Tibial nerve (tissue), 4 donors: ENCODE results near the gene UBE2G2. TPM values are rescaled to one million over a fixed set of nuclear protein-coding genes. Genes with fewer than 3 reads are reported as not detected.

Experiments
- DNase-seq, 2 donors: peaks; one replicate each; pipeline ENCODE4 v3.0.0-alpha.2; 2019; ENCODE audit warnings: low spot score in 2 of 2
- H3K27ac ChIP-seq, 4 donors: fragments of 200-600 bp; sonication (generic) in 3 of 4; one replicate each; pipeline ENCODE4 v1.5.1; 2017 to 2019; ENCODE audit warnings: mild to moderate bottlenecking in 1 of 4
- H3K27me3 ChIP-seq, 2 donors: fragments of 200-600 bp; sonication (generic) in 1 of 2; one replicate each; pipeline versions ENCODE4 v1.5.1 to v1.6.0; 2017 to 2019
- H3K36me3 ChIP-seq, 3 donors: fragments of 200-600 bp; sonication (generic); one replicate each; pipeline ENCODE4 v1.5.1; 2018 to 2019
- H3K4me1 ChIP-seq, 4 donors: fragments of 200-600 bp; sonication (generic) in 3 of 4; one replicate each; pipeline ENCODE4 v1.5.1; 2017 to 2019
- H3K4me3 ChIP-seq, 4 donors: fragments of 200-600 bp; sonication (generic) in 3 of 4; one replicate each; pipeline ENCODE4 v1.5.1; 2017 to 2019; ENCODE audit warnings: mild to moderate bottlenecking in 1 of 4, moderate library complexity in 1 of 4
- H3K9me3 ChIP-seq, 4 donors: fragments of 200-600 bp; sonication (generic) in 3 of 4; one replicate each; pipeline ENCODE4 v1.5.1; 2017 to 2019
- CTCF ChIP-seq, 5 experiments: fragments of 200-600 bp in 3 of 5; fragments of 450-650 bp in 2 of 5; sonication (generic) in 3 of 5; IDR thresholded peaks; one replicate each; pipeline ENCODE4 v1.5.1; 2016 to 2019; ENCODE audit warnings: antibody characterized with exemption in 5 of 5, mild to moderate bottlenecking in 3 of 5, moderate library complexity in 2 of 5
- EP300 ChIP-seq, 2 donors: sonication (generic); formaldehyde crosslinking; IDR thresholded peaks; one replicate each; pipeline ENCODE4 v1.6.1; 2017; ENCODE audit warnings: antibody characterized with exemption in 2 of 2, mild to moderate bottlenecking in 1 of 2
- POLR2A ChIP-seq, 2 donors: fragments of 450-650 bp; IDR thresholded peaks; one replicate each; pipeline ENCODE4 v1.6.1; 2017; ENCODE audit warnings: antibody characterized with exemption in 2 of 2, mild to moderate bottlenecking in 2 of 2, moderate library complexity in 2 of 2
- WGBS, 2 donors: methylation state at CpG; one replicate each; pipeline ENCODE4 v1.1.5; 2018; 5-methylcytosine and 5-hydroxymethylcytosine counted together
- total RNA-seq, 4 donors: library from RNA; depleted of rRNA; stranded (reverse); fragments of >200 nt; gene quantifications; one replicate each; pipeline ENCODE4 v1.1.0, GENCODE V29; 2016

Gene UBE2G2
- total RNA-seq, 4 donors from 2014 or later, result 89.4 to 165 (median 99.3) TPM

DNA sequence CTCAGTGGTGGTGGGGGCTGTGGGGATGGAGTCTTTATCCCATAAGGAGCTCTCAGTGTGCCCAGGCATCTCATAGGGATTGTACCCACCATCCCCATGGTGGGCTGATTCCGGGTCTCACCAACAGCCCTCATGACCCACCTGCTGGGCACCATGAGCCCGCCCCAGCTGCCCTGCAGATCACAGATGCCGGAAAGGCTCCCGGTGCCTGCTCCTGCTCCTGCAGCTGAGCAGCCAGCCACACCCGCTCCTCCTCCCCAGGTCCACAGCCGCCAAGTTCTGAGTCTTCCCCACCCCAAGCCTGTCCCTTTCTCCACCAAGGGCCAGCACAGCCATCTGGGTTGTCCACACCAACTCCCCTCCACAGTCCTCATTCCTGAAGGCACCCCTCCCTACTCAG is 74.8 kb downstream of the UBE2G2 start:
- no peak overlapping the region for H3K27ac ChIP-seq
- no peaks in the 10 kb centered on the region for H3K36me3 ChIP-seq
- H3K4me1 ChIP-seq, result peaks cover 0 to 13% (median 3%) of the 10 kb centered on the region in 4 donors
- H3K27me3 ChIP-seq, result peaks cover 0 to 48% of the 10 kb centered on the region in 2 donors
- H3K4me3 ChIP-seq, result no peak overlapping the region
- H3K9me3 ChIP-seq, result no peaks in the 10 kb centered on the region
- no peak for DNase-seq
- 70 to 79% methylated on average over 6 of the region's 6 CpGs for WGBS, 2 donors
- TF ChIP-seq EP300 (IDR thresholded peaks at IDR 0.05), result no peak
- TF ChIP-seq CTCF (IDR thresholded peaks at IDR 0.05), result no peak
- TF ChIP-seq POLR2A (IDR thresholded peaks at IDR 0.05), result no peak

GRCh38 chr21:44724926-44725325 is 76.7 kb downstream of the UBE2G2 start:
- peaks cover 0 to 48% of the 10 kb centered on the region in 2 donors for H3K27me3 ChIP-seq
- 88 to 91% methylated on average over 14 of the region's 14 CpGs for WGBS, 2 donors
- TF ChIP-seq EP300 (IDR thresholded peaks at IDR 0.05) (no peak), CTCF (IDR thresholded peaks at IDR 0.05) (no peak)
- no peak for DNase-seq
- no peak overlapping the region for H3K4me3 ChIP-seq
- H3K9me3 ChIP-seq, result no peaks in the 10 kb centered on the region
- no peaks in the 10 kb centered on the region for H3K36me3 ChIP-seq
- no peak overlapping the region for H3K27ac ChIP-seq
- H3K4me1 ChIP-seq, result peaks cover 0 to 13% (median 3%) of the 10 kb centered on the region in 4 donors

DNA sequence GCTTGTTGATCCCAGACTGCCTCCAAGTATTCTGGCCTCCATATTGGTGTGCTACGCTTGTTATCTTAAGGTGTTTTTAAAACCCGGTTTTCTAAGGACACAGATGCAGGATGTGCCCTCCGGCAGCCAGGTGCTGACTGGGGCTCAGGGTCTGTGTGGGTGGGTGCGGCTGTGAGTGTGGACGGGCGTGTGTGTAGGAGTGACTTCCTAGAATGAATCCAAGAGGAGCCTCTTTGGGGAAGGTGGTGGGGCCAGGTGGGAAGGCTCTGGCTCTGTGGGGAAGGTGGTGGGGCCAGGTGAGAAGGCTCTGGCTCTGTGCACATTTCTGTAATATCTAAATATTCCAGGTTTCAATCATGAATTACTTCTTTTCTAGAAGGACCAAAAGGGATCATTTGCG is 77.4 kb downstream of the UBE2G2 start:
- DNase-seq, result no peak
- H3K27me3 ChIP-seq, result peaks cover 0 to 52% of the 10 kb centered on the region in 2 donors
- H3K4me1 ChIP-seq, result peaks cover 0 to 13% (median 3%) of the 10 kb centered on the region in 4 donors
- H3K36me3 ChIP-seq, result no peaks in the 10 kb centered on the region
- no peak for TF ChIP-seq CTCF (IDR thresholded peaks at IDR 0.05)
- TF ChIP-seq EP300 (IDR thresholded peaks at IDR 0.05), result no peak
- TF ChIP-seq POLR2A (IDR thresholded peaks at IDR 0.05), result no peak
- 83% methylated on average over 7 of the region's 7 CpGs for WGBS, 2 donors
- no peaks in the 10 kb centered on the region for H3K9me3 ChIP-seq
- no peak overlapping the region for H3K4me3 ChIP-seq
- H3K27ac ChIP-seq, result no peak overlapping the region

DNA sequence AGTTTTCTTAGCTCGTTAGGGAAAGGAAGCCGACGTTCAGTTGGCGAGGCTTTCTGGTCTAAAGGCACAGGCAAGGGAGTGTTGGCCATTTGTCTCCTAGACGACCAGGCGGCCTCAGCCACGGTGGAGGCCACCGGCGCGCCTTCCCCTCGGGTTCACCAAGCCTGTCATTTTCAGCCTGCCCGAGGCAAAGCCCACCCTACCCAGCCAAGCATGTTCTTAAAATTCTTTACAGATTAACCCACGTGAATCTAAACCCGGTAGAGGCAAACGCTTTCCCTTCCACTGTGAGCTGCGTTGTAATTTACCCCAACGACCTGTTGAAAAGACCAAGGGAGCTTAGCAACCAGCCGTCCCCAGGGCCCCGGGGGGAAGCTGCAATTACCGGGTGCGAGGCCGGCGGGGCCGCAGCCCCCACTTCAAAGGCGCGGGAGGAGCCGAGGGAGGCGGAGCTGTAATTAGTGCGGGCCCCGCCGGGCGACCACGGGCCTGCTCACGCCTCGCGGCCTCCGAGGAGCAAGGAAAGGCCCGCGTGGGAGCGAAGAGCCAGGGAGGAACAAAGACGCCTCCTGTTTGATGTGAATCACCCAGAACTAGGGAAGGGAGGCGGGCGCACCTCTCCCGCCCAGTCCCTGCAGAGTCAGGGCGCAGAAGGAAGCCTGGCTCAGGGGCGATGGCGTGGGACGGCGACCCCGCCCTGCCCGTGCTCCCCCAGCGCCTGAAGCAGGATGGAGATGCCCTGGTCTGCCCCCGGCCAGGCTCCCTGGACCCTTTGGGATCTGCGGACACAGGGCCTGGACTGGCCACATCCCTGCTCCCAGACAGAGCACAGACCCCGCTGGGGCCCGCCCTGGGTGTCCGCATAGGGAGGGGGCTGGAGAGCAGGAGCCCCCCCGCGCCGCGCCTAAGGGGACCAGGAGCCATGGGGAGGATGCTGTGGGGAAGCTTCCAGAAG is 78.2 kb downstream of the UBE2G2 start:
- Histone ChIP-seq H3K4me3 (peak overlapping the region in 1 of 4 donors; percentile 14), H3K4me1 (peaks cover 0 to 13% (median 3%) of the 10 kb centered on the region in 4 donors), H3K27me3 (peaks cover 0 to 58% of the 10 kb centered on the region in 2 donors), H3K36me3 (no peaks in the 10 kb centered on the region), H3K9me3 (no peaks in the 10 kb centered on the region), H3K27ac (no peak overlapping the region)
- 13 to 14% methylated on average over 43 to 47 of the region's 61 CpGs for whole genome bisulfite sequencing, 2 donors
- TF ChIP-seq EP300 (IDR thresholded peaks at IDR 0.05) (no peak), POLR2A (IDR thresholded peaks at IDR 0.05) (no peak), CTCF (IDR thresholded peaks at IDR 0.05) (no peak)
- no peak for DNase-seq

GRCh38 chr21:44722731-44723130 is 78.9 kb downstream of the UBE2G2 start:
- H3K4me1 ChIP-seq, result peaks cover 0 to 13% (median 3%) of the 10 kb centered on the region in 4 donors
- peaks cover 0 to 56% of the 10 kb centered on the region in 2 donors for H3K27me3 ChIP-seq
- no peak for DNase-seq
- H3K27ac ChIP-seq, result no peak overlapping the region
- no peak for TF ChIP-seq EP300 (IDR thresholded peaks at IDR 0.05)
- TF ChIP-seq POLR2A (IDR thresholded peaks at IDR 0.05), result no peak
- TF ChIP-seq CTCF (IDR thresholded peaks at IDR 0.05), result no peak
- no peaks in the 10 kb centered on the region for H3K9me3 ChIP-seq
- no peak overlapping the region for H3K4me3 ChIP-seq
- H3K36me3 ChIP-seq, result no peaks in the 10 kb centered on the region
- WGBS, 2 donors, result 52 to 77% methylated on average over 3 to 5 of the region's 5 CpGs
